Measurements from ENCODE around the gene ITGA6. TPM values are rescaled to one million over a fixed set of nuclear protein-coding genes. Genes with fewer than 3 reads are reported as not detected.

ITGA6 gene
- total RNA-seq, 1 donor from 2014 or later = 0.68 TPM

DNA sequence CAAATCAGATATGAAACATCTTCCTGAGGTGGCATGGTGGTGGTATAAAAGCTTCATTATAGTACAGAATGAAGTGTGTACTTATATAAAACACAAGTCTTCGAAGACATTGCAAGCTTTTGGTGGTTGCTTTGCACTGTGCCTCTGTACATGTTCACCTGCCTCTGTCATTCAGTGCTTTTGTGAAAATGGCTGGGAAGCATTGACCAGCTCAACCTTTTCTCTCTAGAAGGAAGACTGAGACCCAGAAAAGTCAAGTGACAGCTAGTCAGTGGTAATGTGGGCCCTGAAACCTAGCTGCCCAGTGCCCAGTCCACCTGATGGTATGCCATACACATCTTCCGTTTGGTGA lies 12.1 kb downstream of the ITGA6 start:
- Mint-ChIP-seq H3K36me3 (ENCODE audit: low read depth) (peaks cover 2% of the 10 kb centered on the region), H3K27me3 (peaks cover 14% of the 10 kb centered on the region), H3K9me3 (no peaks in the 10 kb centered on the region), H3K27ac (no peak overlapping the region), H3K4me1 (peaks cover 33% of the 10 kb centered on the region), H3K4me3 (no peak overlapping the region)
- intact Hi-C loops (cut with micrococcal nuclease) = loop anchor here (10.0 kb wide), 1 partner anchor 1515 kb away; the partner anchor contains the start of gene GORASP2
- no peak for DNase-seq

GRCh38 chr2:172439911-172440310 lies 12.5 kb downstream of the ITGA6 start:
- Mint-ChIP-seq H3K27ac (no peak overlapping the region), H3K4me3 (no peak overlapping the region), H3K27me3 (peaks cover 15% of the 10 kb centered on the region), H3K36me3 (ENCODE audit: low read depth) (peaks cover 2% of the 10 kb centered on the region), H3K4me1 (peaks cover 28% of the 10 kb centered on the region), H3K9me3 (no peaks in the 10 kb centered on the region)
- intact Hi-C loops (cut with micrococcal nuclease) = loop anchor here (10.0 kb wide), 1 partner anchor 1515 kb away; the partner anchor contains the start of gene GORASP2
- no peak for DNase-seq

DNA sequence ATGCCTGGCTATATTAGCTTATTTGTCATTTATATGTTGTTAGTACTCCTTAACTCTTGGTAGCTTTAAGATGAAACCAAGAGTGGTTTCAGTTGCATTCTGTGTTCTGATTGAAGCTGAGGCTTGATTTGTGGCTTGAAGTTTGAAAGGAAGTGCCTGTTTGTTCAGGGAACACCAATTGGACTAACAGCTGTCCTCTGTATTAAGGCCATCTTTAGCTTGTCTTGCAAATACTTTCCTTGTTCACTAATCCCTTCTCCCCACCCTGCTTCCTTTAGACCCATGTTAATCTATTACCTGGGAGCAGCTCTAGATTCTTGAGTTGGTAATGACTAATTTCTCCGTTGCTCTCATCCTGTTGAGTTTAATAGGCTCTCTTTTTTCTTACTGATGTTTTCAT lies 13.4 kb downstream of the ITGA6 start:
- H3K27me3 Mint-ChIP-seq = peaks cover 15% of the 10 kb centered on the region
- H3K36me3 Mint-ChIP-seq (ENCODE audit: low read depth) = no peaks in the 10 kb centered on the region
- H3K4me1 Mint-ChIP-seq = peaks cover 25% of the 10 kb centered on the region
- no peaks in the 10 kb centered on the region for H3K9me3 Mint-ChIP-seq
- intact Hi-C loops (cut with micrococcal nuclease) = no loop called here
- H3K27ac Mint-ChIP-seq = no peak overlapping the region
- no peak overlapping the region for H3K4me3 Mint-ChIP-seq
- DNase-seq = peak; percentile 69

GRCh38 chr2:172442072-172442895 lies 14.9 kb downstream of the ITGA6 start:
- no peaks in the 10 kb centered on the region for H3K36me3 Mint-ChIP-seq (ENCODE audit: low read depth)
- DNase-seq = peak; percentile 75
- intact Hi-C loops (cut with micrococcal nuclease) = loop anchor here (2.0 kb wide), 1 partner anchor 21 kb away; no protein-coding TSS in a partner anchor
- H3K4me1 Mint-ChIP-seq = peaks cover 23% of the 10 kb centered on the region
- H3K27me3 Mint-ChIP-seq = peaks cover 15% of the 10 kb centered on the region
- H3K9me3 Mint-ChIP-seq = no peaks in the 10 kb centered on the region
- no peak overlapping the region for H3K27ac Mint-ChIP-seq
- H3K4me3 Mint-ChIP-seq = no peak overlapping the region

- no peak for DNase-seq
- Mint-ChIP-seq H3K9me3 (no peaks in the 10 kb centered on the region), H3K4me1 (peaks cover 28% of the 10 kb centered on the region), H3K27ac (no peak overlapping the region), H3K4me3 (no peak overlapping the region), H3K36me3 (ENCODE audit: low read depth) (no peaks in the 10 kb centered on the region), H3K27me3 (peaks cover 18% of the 10 kb centered on the region)
- intact Hi-C loops (cut with micrococcal nuclease) = no loop called here
These were observed 18.5 kb downstream of the ITGA6 start for GRCh38 chr2:172445851-172446250.

GRCh38 chr2:172446474-172447063 lies 19.2 kb downstream of the ITGA6 start:
- H3K9me3 Mint-ChIP-seq = no peaks in the 10 kb centered on the region
- no peak for DNase-seq
- no peak overlapping the region for H3K4me3 Mint-ChIP-seq
- H3K4me1 Mint-ChIP-seq = peaks cover 24% of the 10 kb centered on the region
- H3K27ac Mint-ChIP-seq = no peak overlapping the region
- H3K27me3 Mint-ChIP-seq = peaks cover 20% of the 10 kb centered on the region
- no peaks in the 10 kb centered on the region for H3K36me3 Mint-ChIP-seq (ENCODE audit: low read depth)
- intact Hi-C loops (cut with micrococcal nuclease) = no loop called here

DNA sequence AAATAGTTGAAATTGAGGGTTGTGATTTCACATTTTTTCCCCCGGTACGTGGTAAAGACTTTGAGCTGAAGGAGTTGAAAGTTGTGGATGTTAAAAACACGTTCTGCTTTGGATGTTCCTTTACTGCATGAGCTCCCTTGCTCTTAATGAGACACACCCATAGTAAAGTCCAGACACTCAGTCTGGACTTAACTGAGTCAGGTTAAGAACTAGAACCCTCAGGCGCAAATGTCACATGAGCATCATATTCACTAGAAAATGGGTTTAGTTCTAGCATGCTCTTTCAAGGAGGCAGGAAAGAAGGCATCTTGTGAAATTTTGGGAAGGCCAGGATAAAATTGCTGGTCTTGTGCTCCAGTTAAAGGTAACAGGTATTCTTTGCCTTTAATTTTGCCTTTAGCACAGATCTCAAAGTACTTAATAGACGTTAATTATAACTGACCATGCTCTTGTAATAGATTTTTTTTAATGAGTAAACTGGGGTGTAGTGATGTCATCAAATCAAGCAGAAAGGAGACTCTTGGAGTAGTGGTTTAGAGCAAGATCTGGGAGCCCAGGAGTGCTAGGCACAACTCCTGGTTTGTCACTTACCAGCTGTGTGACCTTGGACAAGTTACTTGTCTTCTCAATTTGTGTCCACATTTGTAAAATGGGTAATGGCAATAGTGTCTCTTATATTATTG lies 20.6 kb downstream of the ITGA6 start:
- DNase-seq = no peak
- Mint-ChIP-seq H3K4me3 (no peak overlapping the region), H3K27me3 (peaks cover 15% of the 10 kb centered on the region), H3K36me3 (ENCODE audit: low read depth) (peaks cover 1% of the 10 kb centered on the region), H3K9me3 (no peaks in the 10 kb centered on the region), H3K27ac (no peak overlapping the region), H3K4me1 (peaks cover 13% of the 10 kb centered on the region)
- intact Hi-C loops (cut with micrococcal nuclease) = no loop called here

DNA sequence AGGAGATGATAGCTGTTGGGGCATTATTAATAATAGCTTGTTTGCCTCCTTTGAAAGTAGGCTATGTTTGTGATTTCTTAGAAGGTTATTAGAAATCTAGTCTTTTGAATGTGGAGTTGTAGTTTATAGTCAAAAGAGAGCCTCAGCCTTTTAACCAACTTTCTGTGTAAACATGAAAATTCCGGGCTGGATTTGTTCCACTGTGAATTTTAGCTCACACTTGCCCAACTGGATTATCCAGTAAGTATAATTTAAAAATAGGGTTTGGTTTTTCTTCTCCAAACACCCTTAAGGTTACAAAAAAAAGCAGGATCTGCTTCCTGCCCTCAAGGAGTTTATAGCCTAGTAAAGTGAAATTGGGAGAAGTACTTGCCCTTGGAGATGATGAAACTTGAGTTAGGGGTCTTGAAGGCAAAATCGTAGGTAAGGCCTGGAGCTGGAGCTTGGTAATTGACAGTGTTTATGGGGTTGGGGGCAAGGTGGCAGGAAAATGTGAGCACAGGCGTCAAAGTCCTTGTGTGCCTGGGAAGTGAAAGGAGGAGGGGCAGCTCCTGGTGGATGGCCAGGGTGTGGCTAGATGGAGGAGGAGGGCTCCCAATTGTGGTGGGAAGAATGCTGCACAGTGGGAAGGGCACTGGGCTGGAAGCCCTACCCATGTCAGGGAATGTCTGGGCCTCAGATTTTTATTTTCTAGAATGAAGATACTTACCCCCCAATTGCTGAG lies 21.3 kb downstream of the ITGA6 start:
- Mint-ChIP-seq H3K27ac (no peak overlapping the region), H3K36me3 (ENCODE audit: low read depth) (peaks cover 2% of the 10 kb centered on the region), H3K27me3 (peaks cover 14% of the 10 kb centered on the region), H3K4me3 (no peak overlapping the region), H3K9me3 (no peaks in the 10 kb centered on the region), H3K4me1 (peaks cover 14% of the 10 kb centered on the region)
- intact Hi-C loops (cut with micrococcal nuclease) = no loop called here
- no peak for DNase-seq

GRCh38 chr2:172449911-172450550 lies 22.6 kb downstream of the ITGA6 start:
- no peak overlapping the region for H3K27ac Mint-ChIP-seq
- H3K36me3 Mint-ChIP-seq (ENCODE audit: low read depth) = peaks cover 6% of the 10 kb centered on the region
- no peaks in the 10 kb centered on the region for H3K9me3 Mint-ChIP-seq
- intact Hi-C loops (cut with micrococcal nuclease) = no loop called here
- H3K4me3 Mint-ChIP-seq = no peak overlapping the region
- DNase-seq = no peak
- peaks cover 15% of the 10 kb centered on the region for H3K4me1 Mint-ChIP-seq
- peaks cover 12% of the 10 kb centered on the region for H3K27me3 Mint-ChIP-seq

DNA sequence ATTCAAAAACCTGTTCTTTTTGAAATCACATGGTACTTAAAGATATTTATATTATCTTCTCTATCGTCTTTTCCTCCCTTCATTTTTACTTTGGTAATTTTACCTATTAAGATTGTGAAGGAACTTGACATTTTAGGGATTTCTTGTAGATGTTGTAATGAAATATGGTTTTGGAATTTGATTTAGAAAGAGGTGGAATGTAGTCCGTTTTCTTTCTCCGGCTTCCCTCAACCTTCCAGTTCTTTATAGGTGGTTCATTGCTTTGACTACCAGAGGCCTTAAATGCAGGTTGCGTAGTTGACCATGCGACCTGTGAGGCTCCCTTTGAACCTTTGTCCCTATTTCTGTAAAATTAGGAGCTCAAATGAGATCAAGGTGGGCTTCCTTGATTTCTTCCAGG lies 24.5 kb downstream of the ITGA6 start:
- no peak overlapping the region for H3K27ac Mint-ChIP-seq
- H3K27me3 Mint-ChIP-seq = peaks cover 14% of the 10 kb centered on the region
- H3K9me3 Mint-ChIP-seq = no peaks in the 10 kb centered on the region
- DNase-seq = no peak
- intact Hi-C loops (cut with micrococcal nuclease) = no loop called here
- no peak overlapping the region for H3K4me3 Mint-ChIP-seq
- H3K4me1 Mint-ChIP-seq = peaks cover 14% of the 10 kb centered on the region
- peaks cover 6% of the 10 kb centered on the region for H3K36me3 Mint-ChIP-seq (ENCODE audit: low read depth)

DNA sequence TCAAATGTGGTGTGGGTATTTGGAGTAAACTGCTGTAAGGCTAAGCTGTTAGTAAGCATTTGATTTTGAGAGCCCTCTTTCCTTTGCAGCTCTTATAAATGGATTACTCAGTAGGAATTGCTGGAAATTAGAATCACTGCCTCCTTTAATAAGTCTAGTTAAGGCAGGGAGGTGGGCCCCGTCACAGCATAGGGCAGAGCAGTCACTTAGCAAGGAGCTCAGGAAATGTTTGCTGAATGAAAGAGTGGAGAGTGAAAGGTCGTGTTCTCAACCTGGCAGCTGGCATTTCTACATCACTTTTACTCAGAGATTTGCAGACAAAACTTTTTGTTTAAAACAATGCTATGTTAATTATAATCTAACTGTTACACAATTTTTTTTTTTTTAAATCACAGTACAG lies 25.5 kb downstream of the ITGA6 start:
- no peaks in the 10 kb centered on the region for H3K9me3 Mint-ChIP-seq
- intact Hi-C loops (cut with micrococcal nuclease) = no loop called here
- H3K4me3 Mint-ChIP-seq = no peak overlapping the region
- no peak overlapping the region for H3K27ac Mint-ChIP-seq
- DNase-seq = no peak
- peaks cover 14% of the 10 kb centered on the region for H3K4me1 Mint-ChIP-seq
- H3K36me3 Mint-ChIP-seq (ENCODE audit: low read depth) = peaks cover 6% of the 10 kb centered on the region
- peaks cover 12% of the 10 kb centered on the region for H3K27me3 Mint-ChIP-seq

DNA sequence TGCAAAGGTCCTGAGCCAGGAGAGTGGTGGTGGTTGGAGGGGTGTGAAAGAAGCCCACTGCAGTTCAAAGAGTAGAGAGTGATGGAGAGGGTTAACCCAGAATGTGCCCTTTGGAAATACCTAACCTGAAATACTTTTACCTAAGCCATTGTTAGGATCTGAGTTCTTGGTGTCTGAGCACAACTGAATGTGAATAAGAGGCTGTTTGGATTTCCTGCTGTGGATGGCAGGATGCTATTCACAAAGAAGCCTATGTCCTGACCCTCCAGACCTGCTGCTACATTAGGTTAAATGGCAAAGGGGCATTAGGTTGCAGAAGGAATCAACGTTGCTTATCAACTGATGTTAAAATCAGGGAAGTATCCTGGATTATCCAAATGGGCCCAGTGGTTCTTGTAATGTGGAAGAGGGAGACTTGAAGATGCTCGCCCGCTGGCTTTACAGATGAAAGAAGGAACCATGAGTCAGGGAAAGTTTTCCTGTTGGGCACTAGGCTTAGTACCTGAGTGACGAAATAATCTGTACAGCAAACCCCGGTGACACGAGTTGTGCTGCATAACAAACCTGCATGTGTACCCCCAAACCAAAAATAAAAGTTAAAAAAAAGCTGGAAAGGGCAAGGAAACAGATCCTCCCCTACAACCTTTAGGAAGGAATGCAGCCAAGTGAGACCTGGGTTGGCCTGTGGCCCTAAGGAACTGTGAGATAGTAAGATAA lies 27.2 kb downstream of the ITGA6 start:
- intact Hi-C loops (cut with micrococcal nuclease) = no loop called here
- Mint-ChIP-seq H3K4me1 (peaks cover 20% of the 10 kb centered on the region), H3K36me3 (ENCODE audit: low read depth) (peaks cover 8% of the 10 kb centered on the region), H3K27me3 (peaks cover 18% of the 10 kb centered on the region), H3K4me3 (no peak overlapping the region), H3K9me3 (no peaks in the 10 kb centered on the region), H3K27ac (no peak overlapping the region)
- DNase-seq = no peak

DNA sequence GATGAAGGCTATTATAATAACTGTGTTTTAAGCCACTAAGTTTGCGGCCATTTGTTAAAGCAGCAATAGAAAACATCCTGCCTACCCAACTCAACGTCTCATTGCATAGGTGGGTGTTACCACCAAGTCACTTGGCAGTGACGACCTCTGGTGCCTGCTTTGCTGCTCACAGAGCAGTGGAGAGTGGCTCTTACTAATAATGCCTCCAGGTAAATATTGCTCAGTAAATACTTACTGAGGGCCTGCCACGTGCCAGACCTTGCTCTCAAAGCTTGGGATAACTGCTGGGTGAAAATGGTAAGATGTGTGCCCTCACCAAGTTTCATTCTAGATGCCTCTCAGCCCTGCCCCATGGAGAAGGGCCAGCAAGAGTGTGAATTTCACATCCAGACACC lies 27.7 kb downstream of the ITGA6 start:
- no peak for DNase-seq
- Mint-ChIP-seq H3K36me3 (ENCODE audit: low read depth) (peaks cover 8% of the 10 kb centered on the region), H3K9me3 (no peaks in the 10 kb centered on the region), H3K27ac (no peak overlapping the region), H3K4me3 (no peak overlapping the region), H3K4me1 (peaks cover 21% of the 10 kb centered on the region), H3K27me3 (peaks cover 22% of the 10 kb centered on the region)
- intact Hi-C loops (cut with micrococcal nuclease) = no loop called here

Measured in activated CD4-positive, alpha-beta T cell treated with anti-CD3 and anti-CD28 coated beads, Interleukin-2, amount 10 ng/mL, durations not matched to agents 24 days and 14 days (primary cell).